Medulla oblongata (tissue), 1 donor: ENCODE measurements around the gene ATF7IP2.
A peak's percentile ranks its signal among the peaks of the same experiment; 100 is the strongest.
"Not testable (repeated sequence)": the region's sequence is repeated elsewhere in the genome, so short reads cannot be mapped to it uniquely, and the experiment has no call there.

Experiments
- DNase-seq: peaks from one replicate; pipeline ENCODE4 v3.0.0-alpha.2; 2015; ENCODE audit errors: extremely low spot score

ATF7IP2 gene

DNA sequence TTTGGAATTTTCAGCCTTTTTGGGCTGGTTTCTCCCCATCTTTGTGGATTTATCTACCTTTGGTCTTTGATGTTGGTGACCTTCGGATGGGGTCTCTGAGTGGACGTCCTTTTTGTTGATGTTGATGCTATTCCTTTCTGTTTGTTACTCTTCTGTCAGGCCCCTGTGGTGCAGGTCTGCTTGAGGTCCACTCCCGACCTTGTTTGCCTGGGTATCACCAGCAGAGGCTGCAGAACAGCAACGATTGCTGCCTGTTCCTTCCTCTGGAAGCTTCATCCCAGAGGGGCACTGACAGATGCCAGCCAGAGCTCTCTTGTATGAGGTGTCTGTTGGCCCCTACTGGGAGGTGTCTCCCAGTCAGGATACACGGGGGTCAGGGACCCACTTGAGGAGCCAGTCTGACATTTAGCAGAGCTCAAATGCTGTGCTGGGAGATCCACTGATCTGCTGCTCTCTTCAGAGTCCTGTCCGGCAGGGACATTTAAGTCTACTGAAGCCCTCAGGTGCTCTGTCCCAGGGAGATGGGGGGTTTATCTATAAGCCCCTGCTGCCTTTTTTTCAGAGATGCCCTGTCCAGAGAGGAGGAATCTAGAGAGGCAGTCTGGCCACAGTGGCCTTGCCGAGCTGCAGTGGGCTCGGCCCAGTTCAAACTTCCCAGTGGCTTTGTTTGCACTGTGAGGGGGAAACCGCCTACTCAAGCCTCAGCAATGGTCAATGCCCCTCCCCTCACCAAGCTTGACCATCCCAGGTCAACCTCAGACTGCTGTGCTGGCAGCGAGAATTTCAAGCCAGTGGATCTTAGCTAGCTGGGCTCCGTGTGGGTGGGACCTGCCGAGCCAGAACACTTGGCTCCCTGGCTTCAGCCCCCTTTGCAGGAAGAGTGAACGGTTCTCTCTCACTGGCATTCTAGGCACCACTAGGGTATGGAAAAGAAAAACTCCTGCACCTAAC, 66.6 kb downstream of the ATF7IP2 start:
- DNase-seq: not testable (repeated sequence)

- DNase-seq: no peak
Observed at GRCh38 chr16:10453159-10453510, 67.3 kb downstream of the ATF7IP2 start.

- DNase-seq: no peak
Observed at GRCh38 chr16:10465821-10466220, 80.0 kb downstream of the ATF7IP2 start.

GRCh38 chr16:10466313-10466712, 80.5 kb downstream of the ATF7IP2 start:
- no peak for DNase-seq

- no peak for DNase-seq
Observed at GRCh38 chr16:10466861-10467260, 81.0 kb downstream of the ATF7IP2 start.

GRCh38 chr16:10476636-10477035, 90.8 kb downstream of the ATF7IP2 start:
- not testable (repeated sequence) for DNase-seq

DNA sequence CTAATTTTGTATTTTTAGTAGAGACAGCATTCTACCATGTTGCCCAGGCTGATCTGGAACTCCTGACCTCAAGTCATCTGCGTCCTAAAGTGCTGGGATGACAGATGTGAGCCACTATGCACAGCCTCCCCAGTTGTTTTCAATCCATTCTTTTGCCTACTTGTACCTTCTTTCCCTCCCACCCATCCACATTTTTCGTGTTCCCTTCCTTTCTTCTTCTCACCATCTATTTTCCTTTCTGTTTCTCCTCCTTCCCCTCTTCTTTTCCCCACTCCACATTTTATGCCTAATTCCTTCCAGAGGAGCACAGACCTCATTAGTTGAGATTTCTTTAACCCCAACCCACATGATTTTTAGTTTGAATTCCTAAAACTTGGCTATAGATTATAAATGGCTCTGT, 94.3 kb downstream of the ATF7IP2 start:
- DNase-seq: no peak

DNA sequence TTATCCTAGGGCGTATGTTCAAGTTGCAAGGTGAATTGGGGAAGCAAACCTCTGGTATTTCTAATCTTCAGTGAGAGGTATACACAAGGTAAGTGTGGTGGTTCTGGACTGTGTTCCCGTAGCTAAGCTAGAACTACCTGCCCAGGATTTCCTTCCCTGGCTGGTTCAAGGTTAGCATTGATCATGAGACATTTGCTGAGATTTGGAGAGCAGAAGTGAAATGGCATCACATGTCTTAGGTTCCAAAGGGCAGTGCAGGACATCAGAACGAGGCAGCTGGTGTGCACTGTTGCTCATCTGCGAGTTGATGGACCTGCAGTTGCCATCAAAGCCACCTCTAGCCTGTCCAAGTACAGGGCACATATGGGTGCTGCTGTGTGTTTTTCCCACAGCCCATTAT, 99.3 kb downstream of the ATF7IP2 start:
- DNase-seq: no peak

DNA sequence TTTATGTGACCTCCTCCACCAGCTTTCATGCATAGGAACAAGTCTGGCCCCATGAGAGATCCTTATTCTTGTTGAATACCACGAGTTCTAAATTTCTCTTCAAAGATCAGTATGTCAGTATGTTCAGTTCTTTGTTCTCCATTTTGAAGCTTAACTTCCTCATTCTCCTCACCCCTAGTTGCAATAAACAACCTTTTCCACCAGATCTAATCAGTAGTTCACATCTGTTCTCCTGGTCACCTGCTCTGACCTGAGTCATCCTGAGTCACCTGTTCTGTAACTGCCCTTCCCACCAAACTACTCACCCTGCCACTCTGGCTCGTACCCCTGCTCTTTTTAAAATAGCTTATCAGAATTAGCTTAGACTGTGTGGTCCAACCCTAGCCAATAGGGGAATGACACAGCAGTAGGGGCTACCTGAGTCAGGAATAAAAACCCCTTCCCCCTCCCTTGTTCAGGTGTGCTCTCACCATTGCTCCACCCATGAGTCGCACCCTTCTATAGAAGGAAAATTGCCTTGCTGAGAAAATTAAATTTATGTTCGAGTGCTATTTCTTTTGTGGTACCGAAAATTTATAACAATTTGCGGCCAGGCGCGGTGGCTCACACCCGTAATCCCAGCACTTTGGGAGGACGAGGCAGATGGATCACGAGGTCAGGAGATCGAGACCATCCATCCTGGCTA, 100.0 kb downstream of the ATF7IP2 start:
- no peak for DNase-seq

DNA sequence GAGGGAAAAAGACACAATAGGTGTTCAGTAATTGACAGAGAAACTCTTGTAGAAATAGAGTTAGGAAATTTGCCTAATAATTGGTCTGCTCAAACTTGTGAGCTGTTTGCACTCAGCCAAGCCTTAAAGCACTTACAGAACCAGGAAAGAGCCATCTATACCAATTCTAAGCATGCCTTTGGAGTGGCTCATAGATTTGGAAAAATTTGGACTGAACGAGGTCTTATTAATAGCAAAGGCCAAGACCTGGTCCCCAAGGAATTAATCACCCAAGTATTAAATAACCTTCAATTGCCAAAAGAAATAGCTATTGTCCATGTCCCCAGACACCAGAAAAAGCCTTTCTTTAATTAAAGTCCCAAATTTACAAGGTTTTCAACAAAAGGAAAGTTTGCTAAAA, 104.3 kb downstream of the ATF7IP2 start:
- no peak for DNase-seq

DNA sequence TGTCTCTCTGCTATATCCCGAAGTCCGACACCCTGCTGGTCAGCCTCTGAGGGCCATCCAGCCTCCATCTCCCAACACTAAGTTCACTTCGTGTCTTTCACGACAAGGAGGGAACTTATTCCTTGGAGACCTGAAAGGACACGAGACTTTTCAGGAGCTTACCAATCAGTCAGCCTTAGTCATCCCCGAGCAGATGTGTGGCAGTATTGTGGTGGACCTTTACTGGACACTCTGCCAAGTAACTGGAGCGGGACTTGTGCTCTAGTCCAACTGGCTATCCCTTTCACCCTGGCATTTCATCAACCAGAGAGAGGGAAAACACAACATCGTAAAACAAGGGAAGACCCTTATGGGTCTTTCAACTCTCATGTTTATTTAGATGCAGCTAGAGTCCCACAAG, 107.4 kb downstream of the ATF7IP2 start:
- DNase-seq: no peak

- no peak for DNase-seq
Observed at GRCh38 chr16:10494343-10495030, 108.6 kb downstream of the ATF7IP2 start.

DNA sequence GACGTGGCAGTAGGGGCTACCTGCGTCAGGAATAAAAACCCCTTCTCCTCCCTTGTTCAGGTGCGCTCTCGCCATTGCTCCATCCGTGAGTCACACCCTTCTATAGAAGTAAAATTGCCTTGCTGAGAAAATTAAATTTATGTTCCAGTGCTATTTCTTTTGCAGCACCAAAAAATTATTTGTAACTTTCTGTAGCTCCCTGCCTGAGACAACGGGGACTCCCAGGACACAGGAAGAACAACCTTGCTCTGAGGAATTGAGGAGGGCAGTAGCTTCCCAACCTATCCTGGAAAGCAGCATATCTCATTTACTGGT, 109.1 kb downstream of the ATF7IP2 start:
- DNase-seq: no peak

DNA sequence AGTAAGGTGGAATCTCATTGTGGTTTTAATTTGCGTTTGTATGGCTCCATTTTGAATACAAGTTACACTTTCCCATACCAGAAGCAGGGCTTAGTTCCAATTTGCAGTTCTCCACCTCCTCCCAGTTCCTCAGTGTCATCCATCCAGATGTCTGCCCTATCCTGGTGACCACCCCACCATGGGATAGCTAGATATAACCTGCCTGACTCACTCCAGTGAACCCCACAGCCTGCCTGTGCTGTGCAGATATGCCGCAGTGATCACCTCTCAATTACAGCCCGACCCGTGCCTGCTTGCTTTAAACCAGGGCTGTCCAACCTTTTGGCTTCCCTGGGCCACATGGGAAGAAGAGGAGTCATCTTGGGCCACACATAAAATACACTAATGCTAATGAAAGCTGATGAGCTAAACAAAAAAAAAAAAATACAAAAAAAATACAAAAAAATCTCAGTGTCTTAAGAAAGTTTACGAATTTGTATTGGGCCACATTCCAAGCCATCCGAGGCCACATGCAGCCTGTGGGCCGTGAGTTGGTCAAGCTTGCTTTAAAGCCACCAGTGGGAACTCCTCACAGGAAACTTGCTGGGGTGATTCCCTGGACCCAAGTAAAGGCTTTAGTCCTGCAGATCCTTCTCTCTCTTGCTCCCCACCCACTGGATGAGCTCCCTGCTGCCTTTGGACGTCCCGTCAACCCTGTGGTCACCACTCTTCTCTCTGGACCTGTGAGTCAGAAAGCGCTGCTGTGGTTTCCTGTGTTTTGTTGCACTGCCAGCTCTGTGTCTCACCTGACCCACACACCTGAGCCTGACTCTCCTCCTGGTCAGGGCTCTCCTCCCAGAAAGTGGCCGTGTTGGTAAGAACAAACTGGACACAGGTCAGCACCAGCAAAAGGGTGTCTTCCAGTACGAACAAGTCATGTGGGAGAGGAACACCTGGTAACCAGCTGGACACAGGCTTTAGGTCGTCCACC, 111.6 kb downstream of the ATF7IP2 start:
- DNase-seq: no peak

GRCh38 chr16:10500582-10500981, 114.7 kb downstream of the ATF7IP2 start:
- DNase-seq: no peak

- no peak for DNase-seq
Observed at GRCh38 chr16:10501016-10501607, 115.3 kb downstream of the ATF7IP2 start.

DNA sequence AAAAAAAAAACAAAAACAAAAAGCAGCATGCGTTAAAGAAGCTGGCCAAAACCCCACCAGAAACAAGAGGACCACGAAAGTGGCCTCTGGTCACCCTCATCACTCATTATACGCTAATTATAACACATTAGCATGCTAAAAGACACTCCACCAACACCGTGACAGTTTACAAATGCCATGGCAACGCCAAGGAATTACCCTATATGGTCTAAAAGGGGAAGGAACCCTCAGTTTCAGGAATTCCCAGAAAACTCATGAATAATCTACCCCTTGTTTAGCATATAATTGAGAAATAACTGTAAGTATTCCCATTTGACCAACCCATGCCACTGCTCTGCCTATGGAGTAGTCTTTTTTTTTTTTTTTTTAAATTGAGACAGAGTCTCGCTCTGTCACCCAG, 116.9 kb downstream of the ATF7IP2 start:
- no peak for DNase-seq

- no peak for DNase-seq
Observed at GRCh38 chr16:10504404-10504885, 118.6 kb downstream of the ATF7IP2 start.

DNA sequence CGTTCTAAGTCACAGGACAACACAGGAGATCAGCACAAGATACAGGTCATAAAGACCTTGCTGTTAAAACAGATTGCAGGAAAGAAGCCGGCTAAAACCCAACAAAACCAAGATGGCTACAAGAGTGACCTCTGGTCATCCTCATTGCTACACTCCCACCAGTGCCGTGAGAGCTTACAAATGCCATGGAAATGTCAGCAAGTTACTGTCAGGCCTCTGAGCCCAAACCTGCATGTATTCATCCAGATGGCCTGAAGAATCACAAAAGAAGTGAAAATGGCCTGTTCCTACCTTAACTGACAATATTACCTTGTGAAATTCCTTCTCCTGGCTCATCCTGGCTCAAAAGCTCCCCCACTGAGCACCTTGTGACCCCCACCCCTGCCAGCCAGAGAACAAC, 119.4 kb downstream of the ATF7IP2 start:
- not testable (repeated sequence) for DNase-seq

DNA sequence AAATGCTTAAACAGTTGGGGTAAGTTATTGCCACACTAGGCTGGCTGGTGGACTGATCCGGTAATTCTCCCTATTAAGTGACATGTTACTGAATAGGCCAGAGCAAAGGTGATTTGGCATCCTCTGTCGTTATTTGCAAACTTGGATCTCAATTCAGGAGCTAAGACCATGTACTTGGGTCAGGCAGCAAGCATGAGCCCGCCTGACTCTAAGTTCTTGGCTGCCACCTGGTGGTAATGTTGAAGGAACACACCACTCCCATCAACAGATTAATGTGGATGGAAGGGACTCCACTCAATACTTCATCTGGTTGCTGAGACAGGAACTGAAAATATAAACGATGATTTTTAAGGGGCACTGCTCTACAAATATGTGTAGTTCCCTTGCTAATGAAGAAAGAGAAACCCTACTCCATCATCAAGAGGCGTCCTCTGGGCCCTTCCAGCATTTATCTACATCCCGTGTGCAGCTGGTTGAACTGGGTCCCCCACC, 123.7 kb downstream of the ATF7IP2 start:
- peak; percentile 92 for DNase-seq

DNA sequence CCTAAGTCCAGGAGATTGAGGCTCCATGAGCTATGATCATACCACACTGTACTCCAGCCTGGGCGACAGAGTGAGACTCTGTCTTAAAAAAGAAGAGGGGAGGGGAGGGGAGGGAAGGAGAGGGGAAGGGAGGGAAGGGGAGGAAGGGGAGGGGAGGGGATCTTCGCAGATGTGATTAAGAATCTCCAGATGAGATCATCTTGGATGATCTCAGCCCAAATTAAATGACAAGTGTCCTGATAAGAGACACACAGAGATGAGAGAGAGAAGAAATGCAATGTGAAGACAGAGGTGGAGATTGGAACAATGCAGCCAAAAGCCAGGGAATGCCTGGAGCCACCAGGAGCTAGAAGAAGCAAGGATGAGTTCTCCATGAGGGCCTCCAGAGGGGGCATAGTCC, 124.4 kb downstream of the ATF7IP2 start:
- no peak for DNase-seq
